Tibial nerve (tissue), 4 donors: Measurements from ENCODE around the gene BTBD3. TPM values are rescaled to one million over a fixed set of nuclear protein-coding genes. Genes with fewer than 3 reads are reported as not detected.

Experiments used
- DNase-seq, 2 donors: peaks; one replicate each; pipeline ENCODE4 v3.0.0-alpha.2; 2019; ENCODE audit warnings: low spot score in 2 of 2
- H3K27ac ChIP-seq, 4 donors: fragments of 200-600 bp; sonication (generic) in 3 of 4; one replicate each; pipeline ENCODE4 v1.5.1; 2017 to 2019; ENCODE audit warnings: mild to moderate bottlenecking in 1 of 4
- H3K27me3 ChIP-seq, 2 donors: fragments of 200-600 bp; sonication (generic) in 1 of 2; one replicate each; pipeline versions ENCODE4 v1.5.1 to v1.6.0; 2017 to 2019
- H3K36me3 ChIP-seq, 3 donors: fragments of 200-600 bp; sonication (generic); one replicate each; pipeline ENCODE4 v1.5.1; 2018 to 2019
- H3K4me1 ChIP-seq, 4 donors: fragments of 200-600 bp; sonication (generic) in 3 of 4; one replicate each; pipeline ENCODE4 v1.5.1; 2017 to 2019
- H3K4me3 ChIP-seq, 4 donors: fragments of 200-600 bp; sonication (generic) in 3 of 4; one replicate each; pipeline ENCODE4 v1.5.1; 2017 to 2019; ENCODE audit warnings: mild to moderate bottlenecking in 1 of 4, moderate library complexity in 1 of 4
- H3K9me3 ChIP-seq, 4 donors: fragments of 200-600 bp; sonication (generic) in 3 of 4; one replicate each; pipeline ENCODE4 v1.5.1; 2017 to 2019
- EP300 ChIP-seq, 2 donors: sonication (generic); formaldehyde crosslinking; IDR thresholded peaks; one replicate each; pipeline ENCODE4 v1.6.1; 2017; ENCODE audit warnings: antibody characterized with exemption in 2 of 2, mild to moderate bottlenecking in 1 of 2
- POLR2A ChIP-seq, 2 donors: fragments of 450-650 bp; IDR thresholded peaks; one replicate each; pipeline ENCODE4 v1.6.1; 2017; ENCODE audit warnings: antibody characterized with exemption in 2 of 2, mild to moderate bottlenecking in 2 of 2, moderate library complexity in 2 of 2
- WGBS, 2 donors: methylation state at CpG; one replicate each; pipeline ENCODE4 v1.1.5; 2018; 5-methylcytosine and 5-hydroxymethylcytosine counted together
- total RNA-seq, 4 donors: library from RNA; depleted of rRNA; stranded (reverse); fragments of >200 nt; gene quantifications; one replicate each; pipeline ENCODE4 v1.1.0, GENCODE V29; 2016
- TF ChIP-seq, protein P1 (sequence below), 5 experiments: fragments of 200-600 bp in 3 of 5; fragments of 450-650 bp in 2 of 5; sonication (generic) in 3 of 5; IDR thresholded peaks; one replicate each; pipeline ENCODE4 v1.5.1; 2016 to 2019; ENCODE audit warnings: antibody characterized with exemption in 5 of 5, mild to moderate bottlenecking in 3 of 5, moderate library complexity in 2 of 5

Gene BTBD3
- total RNA-seq, 4 donors from 2014 or later, result 29.8 to 48.1 (median 38.7) TPM

- no peak for TF ChIP-seq POLR2A (IDR thresholded peaks at IDR 0.05)
- no peak for TF ChIP-seq EP300 (IDR thresholded peaks at IDR 0.05)
- TF ChIP-seq, protein P1, sequence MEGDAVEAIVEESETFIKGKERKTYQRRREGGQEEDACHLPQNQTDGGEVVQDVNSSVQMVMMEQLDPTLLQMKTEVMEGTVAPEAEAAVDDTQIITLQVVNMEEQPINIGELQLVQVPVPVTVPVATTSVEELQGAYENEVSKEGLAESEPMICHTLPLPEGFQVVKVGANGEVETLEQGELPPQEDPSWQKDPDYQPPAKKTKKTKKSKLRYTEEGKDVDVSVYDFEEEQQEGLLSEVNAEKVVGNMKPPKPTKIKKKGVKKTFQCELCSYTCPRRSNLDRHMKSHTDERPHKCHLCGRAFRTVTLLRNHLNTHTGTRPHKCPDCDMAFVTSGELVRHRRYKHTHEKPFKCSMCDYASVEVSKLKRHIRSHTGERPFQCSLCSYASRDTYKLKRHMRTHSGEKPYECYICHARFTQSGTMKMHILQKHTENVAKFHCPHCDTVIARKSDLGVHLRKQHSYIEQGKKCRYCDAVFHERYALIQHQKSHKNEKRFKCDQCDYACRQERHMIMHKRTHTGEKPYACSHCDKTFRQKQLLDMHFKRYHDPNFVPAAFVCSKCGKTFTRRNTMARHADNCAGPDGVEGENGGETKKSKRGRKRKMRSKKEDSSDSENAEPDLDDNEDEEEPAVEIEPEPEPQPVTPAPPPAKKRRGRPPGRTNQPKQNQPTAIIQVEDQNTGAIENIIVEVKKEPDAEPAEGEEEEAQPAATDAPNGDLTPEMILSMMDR (IDR thresholded peaks at IDR 0.05), result no peak
- no peaks in the 10 kb centered on the region for H3K36me3 ChIP-seq
- H3K9me3 ChIP-seq, result no peaks in the 10 kb centered on the region
- 0 to 1% methylated on average over 17 of the region's 17 CpGs for WGBS, 2 donors
- H3K27ac ChIP-seq, result peak overlapping the region; percentile 87 to 95 (median 92)
- peak in 1 of 2 donors; percentile 41 for DNase-seq
- H3K27me3 ChIP-seq, result no peaks in the 10 kb centered on the region
- peaks cover 0 to 40% (median 3%) of the 10 kb centered on the region in 4 donors for H3K4me1 ChIP-seq
- peak overlapping the region; percentile 60 to 92 (median 78) for H3K4me3 ChIP-seq
These were observed 25.7 kb upstream of the BTBD3 start for GRCh38 chr20:11891776-11892545.

DNA sequence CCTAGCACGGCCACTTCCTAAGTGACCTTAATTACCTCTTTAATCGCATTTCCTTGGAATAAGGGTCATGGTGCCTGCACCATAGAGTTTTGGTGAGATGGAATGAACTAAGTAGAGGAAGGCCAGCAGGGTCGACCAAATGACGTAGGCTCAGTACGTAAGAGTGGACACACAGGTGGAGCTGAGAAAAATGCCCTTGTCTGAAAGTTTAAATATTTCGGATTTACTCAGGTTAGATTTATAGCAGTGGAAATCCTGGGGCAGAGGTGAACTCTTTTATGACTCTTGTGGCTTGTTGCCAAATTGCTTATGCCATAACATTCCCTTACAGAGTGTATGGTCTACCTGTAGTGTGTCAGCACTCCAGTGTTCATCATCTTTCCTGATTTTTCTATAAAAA is 23.6 kb upstream of the BTBD3 start:
- no peak overlapping the region for H3K4me3 ChIP-seq
- no peak overlapping the region for H3K27ac ChIP-seq
- 71 to 79% methylated on average over 6 of the region's 6 CpGs for WGBS, 2 donors
- DNase-seq, result no peak
- peaks cover 0 to 48% (median 3%) of the 10 kb centered on the region in 4 donors for H3K4me1 ChIP-seq
- no peaks in the 10 kb centered on the region for H3K9me3 ChIP-seq
- H3K36me3 ChIP-seq, result no peaks in the 10 kb centered on the region
- no peak for TF ChIP-seq POLR2A (IDR thresholded peaks at IDR 0.05)
- TF ChIP-seq, protein P1 (IDR thresholded peaks at IDR 0.05), result no peak
- TF ChIP-seq EP300 (IDR thresholded peaks at IDR 0.05), result no peak
- no peaks in the 10 kb centered on the region for H3K27me3 ChIP-seq

DNA sequence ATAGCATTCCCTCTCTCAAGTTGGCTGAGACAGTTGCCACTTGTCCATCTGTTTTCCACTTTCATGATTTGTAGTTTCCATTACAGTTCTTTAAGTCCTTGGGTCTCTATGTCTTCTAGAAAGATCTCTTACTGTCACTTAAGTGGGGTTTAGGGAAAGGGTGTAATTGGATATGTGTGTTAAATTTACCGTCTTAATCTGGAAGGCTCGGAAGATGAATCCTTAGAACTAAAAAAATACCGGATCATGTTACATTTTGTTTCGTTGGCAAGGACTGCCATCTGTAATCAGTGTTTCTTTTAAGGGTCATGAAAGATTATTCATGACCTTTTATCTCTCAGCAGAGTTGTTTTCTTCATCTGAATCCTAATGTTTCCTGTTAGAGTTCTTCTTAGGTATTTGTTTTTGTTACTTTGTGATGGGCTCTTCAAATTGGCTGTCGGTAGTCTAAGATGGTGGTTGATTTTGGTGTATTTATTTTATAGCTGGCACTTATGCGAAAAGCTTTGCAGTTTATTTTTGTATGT is 21.8 kb upstream of the BTBD3 start:
- WGBS, 2 donors, result 52 to 59% methylated on average over 6 of the region's 6 CpGs
- no peaks in the 10 kb centered on the region for H3K36me3 ChIP-seq
- H3K4me1 ChIP-seq, result peaks cover 0 to 41% (median 3%) of the 10 kb centered on the region in 4 donors
- no peaks in the 10 kb centered on the region for H3K27me3 ChIP-seq
- TF ChIP-seq EP300 (IDR thresholded peaks at IDR 0.05) (no peak), POLR2A (IDR thresholded peaks at IDR 0.05) (no peak)
- TF ChIP-seq, protein P1 (IDR thresholded peaks at IDR 0.05), result no peak
- DNase-seq, result no peak
- no peaks in the 10 kb centered on the region for H3K9me3 ChIP-seq
- no peak overlapping the region for H3K4me3 ChIP-seq
- H3K27ac ChIP-seq, result no peak overlapping the region

- WGBS, 2 donors, result 96% methylated on average over 3 of the region's 3 CpGs
These were observed 16.6 kb upstream of the BTBD3 start for GRCh38 chr20:11901127-11901526.

More at GRCh38 chr20:11901127-11901526, 16.6 kb upstream of the BTBD3 start:
- H3K27ac ChIP-seq, result no peak overlapping the region
- no peaks in the 10 kb centered on the region for H3K36me3 ChIP-seq
- no peak overlapping the region for H3K4me3 ChIP-seq
- no peak for DNase-seq
- H3K27me3 ChIP-seq, result no peaks in the 10 kb centered on the region
- peaks cover 0 to 33% (median 0%) of the 10 kb centered on the region in 4 donors for H3K4me1 ChIP-seq
- no peaks in the 10 kb centered on the region for H3K9me3 ChIP-seq
- TF ChIP-seq EP300 (IDR thresholded peaks at IDR 0.05) (no peak), POLR2A (IDR thresholded peaks at IDR 0.05) (no peak)
- TF ChIP-seq, protein P1 (IDR thresholded peaks at IDR 0.05), result no peak
